ENCODE results near the gene NPHP3.

- TF ChIP-seq REST (IDR thresholded peaks at IDR 0.05; ENCODE audit: low read depth, low read length): no peak
- no peak for TF ChIP-seq RFX5 (IDR thresholded peaks at IDR 0.05; ENCODE audit: low read length)
- no peak for TF ChIP-seq USF2 (IDR thresholded peaks at IDR 0.05; ENCODE audit: borderline replicate concordance, low read depth, low read length)
- TF ChIP-seq GABPA (IDR thresholded peaks at IDR 0.05; ENCODE audit: low read depth): no peak
- no peak for TF ChIP-seq ELF1 (IDR thresholded peaks at IDR 0.05)
- no peak for TF ChIP-seq POLR2AphosphoS5 (IDR thresholded peaks at IDR 0.05; ENCODE audit: low read depth, low read length)
Measured at GRCh38 chr3:132669256-132669777, 52.9 kb downstream of the NPHP3 start.
